A549 (cell line): ENCODE results near the gene TALDO1.

Experiments
- BHLHE40 ChIP-seq: IDR thresholded peaks from 2 replicates; pipeline ENCODE4 v1.6.1; 2012; ENCODE audit warnings: low read depth, low read length, inconsistent platforms
- CHD2 ChIP-seq: fragments of 150-350 bp; IDR thresholded peaks from 2 replicates; pipeline ENCODE4 v1.6.1; 2014; ENCODE audit warnings: low read length; ENCODE audit not compliant: partially characterized antibody
- JUNB ChIP-seq: fragments of >200 bp; sonication (Bioruptor Twin); formaldehyde crosslinking; IDR thresholded peaks from 2 replicates; pipeline ENCODE4 v1.6.1; 2016
- MAZ ChIP-seq: fragments of 150-350 bp; IDR thresholded peaks from 2 replicates; pipeline ENCODE4 v1.6.1; 2014; ENCODE audit warnings: antibody characterized with exemption, low read depth, low read length, borderline replicate concordance
- RAD21 ChIP-seq, 2 experiments: fragments of >200 bp in 1 of 2; sonication (Bioruptor Twin) in 1 of 2; formaldehyde crosslinking in 1 of 2; IDR thresholded peaks in 1 of 2; conservative IDR thresholded peaks in 1 of 2; 2 replicates in 1 of 2; 3 replicates in 1 of 2; pipeline ENCODE4 v1.6.1; 2012 to 2018; ENCODE audit warnings: inconsistent platforms in 1 of 2
- TF ChIP-seq, protein P1 (sequence below): fragments of >200 bp; sonication (Bioruptor Twin); formaldehyde crosslinking; IDR thresholded peaks from 3 replicates; pipeline ENCODE4 v1.5.1; 2016
- TF ChIP-seq, protein P2 (sequence below): IDR thresholded peaks from 2 replicates; pipeline ENCODE4 v1.6.1; 2012
- TF ChIP-seq, protein P3 (sequence below): fragments of 150-350 bp; IDR thresholded peaks from 2 replicates; pipeline ENCODE4 v1.6.1; 2014; ENCODE audit warnings: low read depth, mild to moderate bottlenecking, low read length
- TF ChIP-seq, protein P4 (sequence below): fragments of 200-600 bp; sonication (generic); IDR thresholded peaks from 2 replicates; pipeline ENCODE4 v1.6.1; 2016; ENCODE audit warnings: antibody characterized with exemption, mild to moderate bottlenecking, moderate library complexity
- TF ChIP-seq, protein P5 (sequence below): fragments of 450-650 bp; IDR thresholded peaks from 2 replicates; pipeline ENCODE4 v1.6.1; 2014; ENCODE audit warnings: antibody characterized with exemption

DNA sequence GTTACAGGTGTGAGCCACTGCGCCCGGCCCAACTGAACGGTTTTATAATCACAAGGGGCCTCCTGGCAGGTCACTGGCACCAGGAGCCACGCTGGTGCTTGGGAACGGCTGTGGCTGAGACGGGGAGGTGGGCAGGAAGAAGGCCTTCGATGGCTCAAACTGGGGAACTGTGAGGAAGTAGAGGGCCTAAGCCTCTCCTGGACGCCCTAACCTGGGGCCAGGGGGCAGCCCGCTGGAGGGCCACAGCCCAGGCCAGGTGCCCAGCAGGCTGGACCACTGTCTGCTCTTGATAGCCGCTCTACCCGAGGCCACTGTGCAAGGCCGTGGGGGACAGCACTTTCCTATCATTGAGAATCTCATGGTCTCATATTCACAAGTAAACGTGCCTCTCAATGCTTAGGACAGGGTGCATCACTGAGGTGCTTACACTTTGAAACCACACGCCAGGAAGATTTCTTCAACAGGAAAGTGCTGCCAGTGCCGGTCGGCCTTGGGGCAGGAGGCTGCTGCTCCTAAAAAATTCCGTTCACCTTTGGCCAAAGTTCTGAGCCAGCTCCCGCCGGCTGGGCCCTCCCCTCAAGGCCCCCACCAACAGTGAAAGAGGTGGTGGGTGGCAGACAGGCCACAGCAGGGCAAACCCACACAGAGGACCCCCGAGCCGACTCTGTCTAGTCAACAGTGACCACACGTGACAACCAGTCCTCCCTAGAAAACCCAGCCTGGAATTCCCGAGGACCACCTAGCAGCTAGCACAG, 22.8 kb downstream of the TALDO1 start:
- TF ChIP-seq, protein P1, sequence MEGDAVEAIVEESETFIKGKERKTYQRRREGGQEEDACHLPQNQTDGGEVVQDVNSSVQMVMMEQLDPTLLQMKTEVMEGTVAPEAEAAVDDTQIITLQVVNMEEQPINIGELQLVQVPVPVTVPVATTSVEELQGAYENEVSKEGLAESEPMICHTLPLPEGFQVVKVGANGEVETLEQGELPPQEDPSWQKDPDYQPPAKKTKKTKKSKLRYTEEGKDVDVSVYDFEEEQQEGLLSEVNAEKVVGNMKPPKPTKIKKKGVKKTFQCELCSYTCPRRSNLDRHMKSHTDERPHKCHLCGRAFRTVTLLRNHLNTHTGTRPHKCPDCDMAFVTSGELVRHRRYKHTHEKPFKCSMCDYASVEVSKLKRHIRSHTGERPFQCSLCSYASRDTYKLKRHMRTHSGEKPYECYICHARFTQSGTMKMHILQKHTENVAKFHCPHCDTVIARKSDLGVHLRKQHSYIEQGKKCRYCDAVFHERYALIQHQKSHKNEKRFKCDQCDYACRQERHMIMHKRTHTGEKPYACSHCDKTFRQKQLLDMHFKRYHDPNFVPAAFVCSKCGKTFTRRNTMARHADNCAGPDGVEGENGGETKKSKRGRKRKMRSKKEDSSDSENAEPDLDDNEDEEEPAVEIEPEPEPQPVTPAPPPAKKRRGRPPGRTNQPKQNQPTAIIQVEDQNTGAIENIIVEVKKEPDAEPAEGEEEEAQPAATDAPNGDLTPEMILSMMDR, result no peak
- TF ChIP-seq, protein P2, sequence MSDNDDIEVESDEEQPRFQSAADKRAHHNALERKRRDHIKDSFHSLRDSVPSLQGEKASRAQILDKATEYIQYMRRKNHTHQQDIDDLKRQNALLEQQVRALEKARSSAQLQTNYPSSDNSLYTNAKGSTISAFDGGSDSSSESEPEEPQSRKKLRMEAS, result no peak
- no peak for TF ChIP-seq MAZ
- TF ChIP-seq CHD2, result no peak
- TF ChIP-seq JUNB, result no peak
- TF ChIP-seq, protein P3, sequence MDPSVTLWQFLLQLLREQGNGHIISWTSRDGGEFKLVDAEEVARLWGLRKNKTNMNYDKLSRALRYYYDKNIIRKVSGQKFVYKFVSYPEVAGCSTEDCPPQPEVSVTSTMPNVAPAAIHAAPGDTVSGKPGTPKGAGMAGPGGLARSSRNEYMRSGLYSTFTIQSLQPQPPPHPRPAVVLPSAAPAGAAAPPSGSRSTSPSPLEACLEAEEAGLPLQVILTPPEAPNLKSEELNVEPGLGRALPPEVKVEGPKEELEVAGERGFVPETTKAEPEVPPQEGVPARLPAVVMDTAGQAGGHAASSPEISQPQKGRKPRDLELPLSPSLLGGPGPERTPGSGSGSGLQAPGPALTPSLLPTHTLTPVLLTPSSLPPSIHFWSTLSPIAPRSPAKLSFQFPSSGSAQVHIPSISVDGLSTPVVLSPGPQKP, result no peak
- TF ChIP-seq, protein P4, sequence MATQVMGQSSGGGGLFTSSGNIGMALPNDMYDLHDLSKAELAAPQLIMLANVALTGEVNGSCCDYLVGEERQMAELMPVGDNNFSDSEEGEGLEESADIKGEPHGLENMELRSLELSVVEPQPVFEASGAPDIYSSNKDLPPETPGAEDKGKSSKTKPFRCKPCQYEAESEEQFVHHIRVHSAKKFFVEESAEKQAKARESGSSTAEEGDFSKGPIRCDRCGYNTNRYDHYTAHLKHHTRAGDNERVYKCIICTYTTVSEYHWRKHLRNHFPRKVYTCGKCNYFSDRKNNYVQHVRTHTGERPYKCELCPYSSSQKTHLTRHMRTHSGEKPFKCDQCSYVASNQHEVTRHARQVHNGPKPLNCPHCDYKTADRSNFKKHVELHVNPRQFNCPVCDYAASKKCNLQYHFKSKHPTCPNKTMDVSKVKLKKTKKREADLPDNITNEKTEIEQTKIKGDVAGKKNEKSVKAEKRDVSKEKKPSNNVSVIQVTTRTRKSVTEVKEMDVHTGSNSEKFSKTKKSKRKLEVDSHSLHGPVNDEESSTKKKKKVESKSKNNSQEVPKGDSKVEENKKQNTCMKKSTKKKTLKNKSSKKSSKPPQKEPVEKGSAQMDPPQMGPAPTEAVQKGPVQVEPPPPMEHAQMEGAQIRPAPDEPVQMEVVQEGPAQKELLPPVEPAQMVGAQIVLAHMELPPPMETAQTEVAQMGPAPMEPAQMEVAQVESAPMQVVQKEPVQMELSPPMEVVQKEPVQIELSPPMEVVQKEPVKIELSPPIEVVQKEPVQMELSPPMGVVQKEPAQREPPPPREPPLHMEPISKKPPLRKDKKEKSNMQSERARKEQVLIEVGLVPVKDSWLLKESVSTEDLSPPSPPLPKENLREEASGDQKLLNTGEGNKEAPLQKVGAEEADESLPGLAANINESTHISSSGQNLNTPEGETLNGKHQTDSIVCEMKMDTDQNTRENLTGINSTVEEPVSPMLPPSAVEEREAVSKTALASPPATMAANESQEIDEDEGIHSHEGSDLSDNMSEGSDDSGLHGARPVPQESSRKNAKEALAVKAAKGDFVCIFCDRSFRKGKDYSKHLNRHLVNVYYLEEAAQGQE, result no peak
- TF ChIP-seq, protein P5, sequence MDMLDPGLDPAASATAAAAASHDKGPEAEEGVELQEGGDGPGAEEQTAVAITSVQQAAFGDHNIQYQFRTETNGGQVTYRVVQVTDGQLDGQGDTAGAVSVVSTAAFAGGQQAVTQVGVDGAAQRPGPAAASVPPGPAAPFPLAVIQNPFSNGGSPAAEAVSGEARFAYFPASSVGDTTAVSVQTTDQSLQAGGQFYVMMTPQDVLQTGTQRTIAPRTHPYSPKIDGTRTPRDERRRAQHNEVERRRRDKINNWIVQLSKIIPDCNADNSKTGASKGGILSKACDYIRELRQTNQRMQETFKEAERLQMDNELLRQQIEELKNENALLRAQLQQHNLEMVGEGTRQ, result no peak
- no peak for TF ChIP-seq RAD21 (conservative IDR thresholded peaks at IDR 0.05 in 1 of 2, IDR thresholded peaks at IDR 0.05 in 1 of 2)
- TF ChIP-seq BHLHE40, result no peak
